ENCODE measurements around the gene FGFBP1. TPM values are rescaled to one million over a fixed set of nuclear protein-coding genes. Genes with fewer than 3 reads are reported as not detected.
A peak's percentile ranks its signal among the peaks of the same experiment; 100 is the strongest.

The FGFBP1 gene
- total RNA-seq: not detected in 2 replicates

- H3K9me3 Mint-ChIP-seq: no peaks in the 10 kb centered on the region
- no peaks in the 10 kb centered on the region for H3K36me3 Mint-ChIP-seq (ENCODE audit: low read depth)
- H3K27me3 Mint-ChIP-seq (ENCODE audit: low read depth): peaks cover 15% of the 10 kb centered on the region
- no peaks in the 10 kb centered on the region for H3K4me1 Mint-ChIP-seq (ENCODE audit: low read depth)
- no peak within 1 kb of the TSS for H3K4me3 Mint-ChIP-seq (ENCODE audit: low read depth)
- no peak within 1 kb of the TSS for H3K27ac Mint-ChIP-seq
- intact Hi-C loops (cut with micrococcal nuclease): no loop called here
- no peak for DNase-seq (ENCODE audit: low spot score)
Measured at GRCh38 chr4:15938640-15939039, at the start of gene FGFBP1. TSS of gene FGFBP1 (minus strand) at chr4:15938740. CDS start at chr4:15936632, 2,108 bp downstream.

GRCh38 chr4:15988222-15988621, 49.7 kb upstream of the FGFBP1 start:
- no peaks in the 10 kb centered on the region for H3K9me3 Mint-ChIP-seq
- DNase-seq (ENCODE audit: low spot score): no peak
- intact Hi-C loops (cut with micrococcal nuclease): no loop called here
- peaks cover 14% of the 10 kb centered on the region for H3K27me3 Mint-ChIP-seq (ENCODE audit: low read depth)
- no peak overlapping the region for H3K27ac Mint-ChIP-seq
- no peaks in the 10 kb centered on the region for H3K36me3 Mint-ChIP-seq (ENCODE audit: low read depth)
- no peak overlapping the region for H3K4me3 Mint-ChIP-seq (ENCODE audit: low read depth)
- peaks cover 8% of the 10 kb centered on the region for H3K4me1 Mint-ChIP-seq (ENCODE audit: low read depth)

- DNase-seq (ENCODE audit: low spot score): no peak
- intact Hi-C loops (cut with micrococcal nuclease): no loop called here
- Mint-ChIP-seq H3K4me3 (ENCODE audit: low read depth) (no peak overlapping the region), H3K4me1 (ENCODE audit: low read depth) (peaks cover 8% of the 10 kb centered on the region), H3K9me3 (no peaks in the 10 kb centered on the region), H3K36me3 (ENCODE audit: low read depth) (no peaks in the 10 kb centered on the region), H3K27ac (no peak overlapping the region), H3K27me3 (ENCODE audit: low read depth) (peaks cover 15% of the 10 kb centered on the region)
Measured at GRCh38 chr4:15986907-15987306, 48.4 kb upstream of the FGFBP1 start.

- Mint-ChIP-seq H3K4me3 (ENCODE audit: low read depth) (no peak overlapping the region), H3K4me1 (ENCODE audit: low read depth) (no peaks in the 10 kb centered on the region), H3K27ac (no peak overlapping the region), H3K36me3 (ENCODE audit: low read depth) (no peaks in the 10 kb centered on the region), H3K9me3 (no peaks in the 10 kb centered on the region), H3K27me3 (ENCODE audit: low read depth) (peaks cover 9% of the 10 kb centered on the region)
- DNase-seq (ENCODE audit: low spot score): no peak
- intact Hi-C loops (cut with micrococcal nuclease): no loop called here
Measured at GRCh38 chr4:15983610-15984009, 45.1 kb upstream of the FGFBP1 start.

- Mint-ChIP-seq H3K36me3 (ENCODE audit: low read depth) (no peaks in the 10 kb centered on the region), H3K4me3 (ENCODE audit: low read depth) (no peak overlapping the region), H3K27me3 (ENCODE audit: low read depth) (peaks cover 11% of the 10 kb centered on the region), H3K27ac (no peak overlapping the region), H3K9me3 (no peaks in the 10 kb centered on the region), H3K4me1 (ENCODE audit: low read depth) (no peaks in the 10 kb centered on the region)
- intact Hi-C loops (cut with micrococcal nuclease): no loop called here
- DNase-seq (ENCODE audit: low spot score): no peak
Measured at GRCh38 chr4:15982842-15983524, 44.4 kb upstream of the FGFBP1 start.

GRCh38 chr4:15976456-15977447, 38.2 kb upstream of the FGFBP1 start:
- no peaks in the 10 kb centered on the region for H3K9me3 Mint-ChIP-seq
- no peaks in the 10 kb centered on the region for H3K4me1 Mint-ChIP-seq (ENCODE audit: low read depth)
- no peak overlapping the region for H3K27ac Mint-ChIP-seq
- H3K27me3 Mint-ChIP-seq (ENCODE audit: low read depth): peaks cover 11% of the 10 kb centered on the region
- intact Hi-C loops (cut with micrococcal nuclease): no loop called here
- H3K36me3 Mint-ChIP-seq (ENCODE audit: low read depth): no peaks in the 10 kb centered on the region
- DNase-seq (ENCODE audit: low spot score): no peak
- no peak overlapping the region for H3K4me3 Mint-ChIP-seq (ENCODE audit: low read depth)

- intact Hi-C loops (cut with micrococcal nuclease): no loop called here
- H3K27me3 Mint-ChIP-seq (ENCODE audit: low read depth): peaks cover 25% of the 10 kb centered on the region
- no peaks in the 10 kb centered on the region for H3K4me1 Mint-ChIP-seq (ENCODE audit: low read depth)
- DNase-seq (ENCODE audit: low spot score): no peak
- no peaks in the 10 kb centered on the region for H3K9me3 Mint-ChIP-seq
- H3K27ac Mint-ChIP-seq: no peak overlapping the region
- no peak overlapping the region for H3K4me3 Mint-ChIP-seq (ENCODE audit: low read depth)
- H3K36me3 Mint-ChIP-seq (ENCODE audit: low read depth): no peaks in the 10 kb centered on the region
Measured at GRCh38 chr4:15971068-15971801, 32.7 kb upstream of the FGFBP1 start.

GRCh38 chr4:15968551-15969300, 30.2 kb upstream of the FGFBP1 start:
- Mint-ChIP-seq H3K36me3 (ENCODE audit: low read depth) (no peaks in the 10 kb centered on the region), H3K4me3 (ENCODE audit: low read depth) (no peak overlapping the region), H3K9me3 (no peaks in the 10 kb centered on the region), H3K4me1 (ENCODE audit: low read depth) (peaks cover 3% of the 10 kb centered on the region), H3K27me3 (ENCODE audit: low read depth) (peaks cover 21% of the 10 kb centered on the region), H3K27ac (no peak overlapping the region)
- intact Hi-C loops (cut with micrococcal nuclease): no loop called here
- no peak for DNase-seq (ENCODE audit: low spot score)

GRCh38 chr4:15965325-15965724, 26.8 kb upstream of the FGFBP1 start:
- Mint-ChIP-seq H3K9me3 (no peaks in the 10 kb centered on the region), H3K27ac (no peak overlapping the region), H3K4me3 (ENCODE audit: low read depth) (no peak overlapping the region), H3K36me3 (ENCODE audit: low read depth) (no peaks in the 10 kb centered on the region), H3K27me3 (ENCODE audit: low read depth) (peaks cover 23% of the 10 kb centered on the region), H3K4me1 (ENCODE audit: low read depth) (peaks cover 15% of the 10 kb centered on the region)
- intact Hi-C loops (cut with micrococcal nuclease): no loop called here
- no peak for DNase-seq (ENCODE audit: low spot score)

- H3K27ac Mint-ChIP-seq: no peak overlapping the region
- no peaks in the 10 kb centered on the region for H3K9me3 Mint-ChIP-seq
- no peak overlapping the region for H3K4me3 Mint-ChIP-seq (ENCODE audit: low read depth)
- H3K36me3 Mint-ChIP-seq (ENCODE audit: low read depth): no peaks in the 10 kb centered on the region
- intact Hi-C loops (cut with micrococcal nuclease): loop anchor here (5.0 kb wide), 1 partner anchor 303 kb away; no protein-coding TSS in a partner anchor
- H3K27me3 Mint-ChIP-seq (ENCODE audit: low read depth): peaks cover 26% of the 10 kb centered on the region
- DNase-seq (ENCODE audit: low spot score): no peak
- peaks cover 15% of the 10 kb centered on the region for H3K4me1 Mint-ChIP-seq (ENCODE audit: low read depth)
Measured at GRCh38 chr4:15964159-15964558, 25.6 kb upstream of the FGFBP1 start.

GRCh38 chr4:15963576-15963975, 25.0 kb upstream of the FGFBP1 start:
- H3K27ac Mint-ChIP-seq: no peak overlapping the region
- intact Hi-C loops (cut with micrococcal nuclease): loop anchor here (1.0 to 5.0 kb wide), 2 partner anchors 38 to 304 kb away; no protein-coding TSS in a partner anchor
- peaks cover 24% of the 10 kb centered on the region for H3K27me3 Mint-ChIP-seq (ENCODE audit: low read depth)
- H3K36me3 Mint-ChIP-seq (ENCODE audit: low read depth): no peaks in the 10 kb centered on the region
- DNase-seq (ENCODE audit: low spot score): no peak
- H3K4me3 Mint-ChIP-seq (ENCODE audit: low read depth): no peak overlapping the region
- no peaks in the 10 kb centered on the region for H3K9me3 Mint-ChIP-seq
- peaks cover 15% of the 10 kb centered on the region for H3K4me1 Mint-ChIP-seq (ENCODE audit: low read depth)

- peaks cover 20% of the 10 kb centered on the region for H3K27me3 Mint-ChIP-seq (ENCODE audit: low read depth)
- H3K4me1 Mint-ChIP-seq (ENCODE audit: low read depth): peaks cover 15% of the 10 kb centered on the region
- H3K4me3 Mint-ChIP-seq (ENCODE audit: low read depth): no peak within 1 kb of the TSS
- H3K27ac Mint-ChIP-seq: no peak within 1 kb of the TSS
- H3K9me3 Mint-ChIP-seq: no peaks in the 10 kb centered on the region
- intact Hi-C loops (cut with micrococcal nuclease): loop anchor here (1.0 to 5.0 kb wide), 2 partner anchors 38 to 304 kb away; no protein-coding TSS in a partner anchor
- H3K36me3 Mint-ChIP-seq (ENCODE audit: low read depth): no peaks in the 10 kb centered on the region
- DNase-seq (ENCODE audit: low spot score): peak; percentile 41
Measured at GRCh38 chr4:15963001-15963451, 24.5 kb upstream of the FGFBP1 start, which contains the start of gene FGFBP2. TSS of gene FGFBP2 (minus strand) at chr4:15963175. CDS start at chr4:15963129, 46 bp downstream.
